C4-2B (cell line): ENCODE results near the gene PPFIA3.

ENCODE experiments used
- CTCF ChIP-seq: fragments of 450-650 bp; conservative IDR thresholded peaks from 2 replicates; pipeline ENCODE4 v1.5.1; 2017; ENCODE audit warnings: mild to moderate bottlenecking
- ZFX ChIP-seq: fragments of 450-650 bp; IDR thresholded peaks from 2 replicates; pipeline ENCODE4 v1.6.1; 2017

- TF ChIP-seq CTCF (no peak), ZFX (peak; percentile 34; the same call in 1 of the 2 replicates)
Measured at GRCh38 chr19:49114630-49115363, 4.5 kb upstream of the PPFIA3 start.
